GM12872 (cell line): Measurements from ENCODE around the gene ATRX.

Source experiments
- TF ChIP-seq, protein P1 (sequence below): IDR thresholded peaks from 3 replicates; pipeline ENCODE4 v1.5.1; 2011; ENCODE audit warnings: low read depth, mild to moderate bottlenecking, low read length, moderate library complexity; ENCODE audit not compliant: insufficient read depth

ATRX gene

DNA sequence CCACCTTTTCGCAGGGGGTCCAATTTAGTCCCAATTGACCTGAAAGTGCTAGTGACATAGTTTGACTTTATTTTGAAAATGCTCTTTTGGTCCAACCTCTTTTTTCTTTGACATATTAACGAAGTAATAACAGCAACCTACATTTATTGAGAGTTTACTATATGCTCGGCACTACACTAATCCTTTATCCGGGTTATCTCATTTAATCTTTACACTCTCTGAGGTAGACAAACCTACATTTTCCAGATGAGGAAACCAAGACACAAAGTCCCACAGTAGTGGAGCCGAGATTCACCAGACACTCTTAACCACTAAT lies 307 bp upstream of the ATRX start:
- TF ChIP-seq, protein P1, sequence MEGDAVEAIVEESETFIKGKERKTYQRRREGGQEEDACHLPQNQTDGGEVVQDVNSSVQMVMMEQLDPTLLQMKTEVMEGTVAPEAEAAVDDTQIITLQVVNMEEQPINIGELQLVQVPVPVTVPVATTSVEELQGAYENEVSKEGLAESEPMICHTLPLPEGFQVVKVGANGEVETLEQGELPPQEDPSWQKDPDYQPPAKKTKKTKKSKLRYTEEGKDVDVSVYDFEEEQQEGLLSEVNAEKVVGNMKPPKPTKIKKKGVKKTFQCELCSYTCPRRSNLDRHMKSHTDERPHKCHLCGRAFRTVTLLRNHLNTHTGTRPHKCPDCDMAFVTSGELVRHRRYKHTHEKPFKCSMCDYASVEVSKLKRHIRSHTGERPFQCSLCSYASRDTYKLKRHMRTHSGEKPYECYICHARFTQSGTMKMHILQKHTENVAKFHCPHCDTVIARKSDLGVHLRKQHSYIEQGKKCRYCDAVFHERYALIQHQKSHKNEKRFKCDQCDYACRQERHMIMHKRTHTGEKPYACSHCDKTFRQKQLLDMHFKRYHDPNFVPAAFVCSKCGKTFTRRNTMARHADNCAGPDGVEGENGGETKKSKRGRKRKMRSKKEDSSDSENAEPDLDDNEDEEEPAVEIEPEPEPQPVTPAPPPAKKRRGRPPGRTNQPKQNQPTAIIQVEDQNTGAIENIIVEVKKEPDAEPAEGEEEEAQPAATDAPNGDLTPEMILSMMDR = no peak

DNA sequence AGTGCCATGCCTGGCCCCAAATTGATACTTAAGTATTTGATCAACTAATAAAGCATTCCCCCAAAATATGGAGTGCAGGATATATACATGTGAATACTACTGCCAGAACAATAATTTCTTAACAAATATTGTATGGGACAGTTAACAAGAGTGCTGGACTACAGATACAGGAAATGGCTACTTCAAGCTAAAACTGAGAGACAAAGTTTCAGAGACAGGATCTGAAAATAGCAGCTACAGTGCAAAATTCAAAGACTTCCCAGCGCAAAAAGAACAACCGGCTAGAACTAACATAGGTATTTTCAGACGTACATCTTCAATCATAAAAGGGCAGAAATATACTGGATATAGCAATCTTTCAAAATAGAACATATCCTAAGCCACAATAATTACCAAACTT lies 6.3 kb downstream of the ATRX start:
- TF ChIP-seq, protein P1 = no peak

DNA sequence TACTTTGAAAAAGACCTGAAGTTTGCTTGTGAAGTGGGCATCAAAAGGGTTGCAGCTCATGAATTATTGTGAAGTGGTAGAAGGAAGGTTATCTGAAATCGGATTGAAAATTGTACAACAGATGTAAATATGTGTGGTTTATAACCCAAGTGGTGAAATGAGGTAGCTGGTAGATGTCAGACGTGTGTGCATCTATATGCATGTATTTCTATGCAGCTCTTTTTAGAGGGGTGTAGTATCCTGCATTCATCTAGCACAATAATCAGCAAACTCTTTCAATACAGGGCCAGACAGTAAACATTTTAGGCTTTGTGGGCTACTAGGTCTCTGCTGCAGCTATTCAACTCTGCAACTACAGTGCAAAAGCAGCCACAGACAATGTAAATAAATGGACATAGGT lies 9.4 kb downstream of the ATRX start:
- TF ChIP-seq, protein P1 = no peak

DNA sequence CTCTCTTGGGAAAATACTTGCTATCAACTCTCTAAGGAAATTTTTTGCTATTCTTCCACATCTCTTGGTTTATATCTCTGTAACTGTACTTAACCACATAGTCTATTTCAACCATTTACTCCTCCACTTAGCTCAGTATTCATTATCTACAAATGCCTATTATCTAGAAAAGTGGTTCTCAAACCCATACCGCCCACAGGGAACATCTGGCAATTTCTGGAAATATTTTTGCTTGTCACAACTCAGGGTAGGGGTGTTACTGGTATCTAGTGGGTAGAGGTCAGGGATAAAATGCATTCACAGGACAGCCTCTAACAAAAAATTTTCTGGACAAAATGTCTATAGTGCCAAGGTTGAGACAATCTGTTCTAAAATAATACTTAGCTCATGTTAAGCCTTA lies 14.4 kb downstream of the ATRX start:
- TF ChIP-seq, protein P1 = no peak

DNA sequence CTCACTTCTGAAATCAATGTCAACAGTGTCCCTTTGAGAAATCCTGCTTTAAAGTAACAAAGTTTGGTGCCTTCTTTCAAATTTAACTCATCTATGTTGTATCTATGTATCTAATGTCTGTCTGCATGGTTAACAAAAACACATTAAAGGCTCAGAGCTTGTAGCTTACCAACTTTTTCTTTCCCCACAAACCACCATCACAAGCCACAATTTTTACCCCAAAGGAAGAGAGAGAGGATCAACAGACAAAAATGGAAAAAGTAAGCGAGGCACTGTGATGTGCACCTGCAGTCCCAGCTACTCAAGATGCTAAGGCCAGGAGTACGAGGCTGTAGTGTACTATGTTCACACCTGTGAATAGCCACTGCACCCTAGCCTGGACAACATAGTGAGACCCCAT lies 17.2 kb downstream of the ATRX start:
- TF ChIP-seq, protein P1 = no peak

DNA sequence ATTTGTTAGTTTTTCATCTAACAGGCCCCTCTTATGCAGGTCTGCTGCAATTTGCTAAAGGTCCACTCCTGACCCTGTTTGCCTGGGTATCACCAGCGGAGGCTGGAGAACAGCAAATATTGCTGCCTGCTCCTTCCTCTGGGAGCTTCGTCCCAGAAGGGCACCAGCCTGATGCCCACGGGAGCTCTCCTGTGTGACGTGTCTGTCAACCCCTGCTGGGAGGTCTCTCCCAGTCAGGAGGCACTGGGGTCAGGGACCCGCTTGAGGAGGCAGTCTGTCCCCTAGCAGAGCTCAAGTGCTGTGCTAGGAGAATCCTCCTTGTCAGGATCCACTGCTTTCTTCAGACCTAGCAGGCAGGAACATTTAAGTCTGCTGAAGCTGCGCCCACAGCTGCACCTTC lies 30.5 kb downstream of the ATRX start:
- TF ChIP-seq, protein P1 = no peak

DNA sequence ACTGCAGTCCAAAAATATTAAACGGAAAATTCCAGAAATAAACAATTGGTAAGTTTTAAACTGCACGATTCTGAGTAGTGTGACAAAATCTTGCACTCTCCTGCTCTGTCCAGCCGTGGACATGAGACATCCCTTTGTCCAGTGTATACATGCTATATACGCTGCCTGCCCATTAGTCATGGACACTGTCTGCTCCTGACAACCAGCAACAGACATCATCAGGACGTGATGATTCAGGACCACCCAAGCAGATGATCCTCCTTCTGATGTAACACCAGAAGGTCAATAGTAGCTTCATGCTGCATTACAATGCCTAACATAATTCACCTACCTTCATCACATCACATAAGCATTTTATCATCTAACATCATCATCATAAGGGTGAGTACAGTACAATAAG lies 36.3 kb downstream of the ATRX start:
- TF ChIP-seq, protein P1 = no peak

DNA sequence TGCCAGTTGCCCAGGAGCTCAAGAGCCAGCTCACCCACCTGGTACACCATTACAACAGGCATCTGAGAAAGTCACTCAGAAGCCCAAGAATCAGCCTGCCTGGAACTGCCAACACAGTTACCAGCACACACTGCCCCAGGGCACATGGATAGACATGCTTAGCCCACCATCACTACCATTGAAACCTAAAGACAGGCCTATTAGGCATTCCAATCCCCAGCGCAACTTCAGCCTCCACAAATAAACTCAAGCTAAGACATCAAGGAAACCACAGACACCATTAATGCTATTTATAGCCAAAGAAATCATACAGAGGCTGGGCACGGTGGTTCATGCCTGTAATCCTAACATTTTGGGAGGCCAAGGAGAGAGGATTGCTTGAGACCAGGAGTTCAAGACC lies 42.3 kb downstream of the ATRX start:
- TF ChIP-seq, protein P1 = no peak
